H9 (cell line): ENCODE results near the gene TMEM132D. TPM values are rescaled to one million over a fixed set of nuclear protein-coding genes. Genes with fewer than 3 reads are reported as not detected.

Experiments used
- DNase-seq: peaks from one replicate; pipeline ENCODE4 v3.0.0-alpha.2; 2017
- H2AFZ ChIP-seq: one replicate; pipeline ENCODE4 v1.6.1; 2013; ENCODE audit warnings: mild to moderate bottlenecking, low read length, control low read depth, moderate library complexity
- H2AK5ac ChIP-seq: 2 replicates; pipeline ENCODE4 v1.6.1; 2013; ENCODE audit warnings: low read length, control low read depth, mixed read lengths; ENCODE audit not compliant: insufficient read length
- H2BK120ac ChIP-seq: one replicate; pipeline ENCODE4 v1.6.1; 2013; ENCODE audit warnings: low read depth, mild to moderate bottlenecking, low read length, control low read depth, inconsistent platforms; ENCODE audit not compliant: poor library complexity, severe bottlenecking
- H2BK12ac ChIP-seq: 2 replicates; pipeline ENCODE4 v1.6.1; 2013; ENCODE audit warnings: low read length, control low read depth, mixed read lengths, low read depth; ENCODE audit not compliant: insufficient read length
- H2BK15ac ChIP-seq: 2 replicates; pipeline ENCODE4 v1.6.1; 2013; ENCODE audit warnings: low read depth, low read length, control low read depth
- H2BK20ac ChIP-seq: one replicate; pipeline ENCODE4 v1.6.1; 2013; ENCODE audit warnings: low read depth, mild to moderate bottlenecking, low read length, control low read depth, inconsistent platforms; ENCODE audit not compliant: poor library complexity, severe bottlenecking
- H2BK5ac ChIP-seq: 2 replicates; pipeline ENCODE4 v1.6.1; 2013; ENCODE audit warnings: low read length, control low read depth, mixed read lengths; ENCODE audit not compliant: insufficient read length
- H3K14ac ChIP-seq: 2 replicates; pipeline ENCODE4 v1.6.1; 2013; ENCODE audit warnings: low read length, control low read depth; ENCODE audit not compliant: insufficient read depth
- H3K18ac ChIP-seq: 2 replicates; pipeline ENCODE4 v1.6.1; 2013; ENCODE audit warnings: low read depth, mild to moderate bottlenecking, mixed read lengths, low read length, control low read depth; ENCODE audit not compliant: insufficient read length
- H3K23ac ChIP-seq: 2 replicates; pipeline ENCODE4 v1.6.1; 2013; ENCODE audit warnings: low read length, control low read depth, mixed read lengths, low read depth; ENCODE audit not compliant: insufficient read length
- H3K23me2 ChIP-seq: 2 replicates; pipeline ENCODE4 v1.6.1; 2013; ENCODE audit warnings: low read depth, mild to moderate bottlenecking, mixed read lengths, low read length, control low read depth; ENCODE audit not compliant: insufficient read length, poor library complexity, severe bottlenecking
- H3K27ac ChIP-seq: 2 replicates; pipeline ENCODE4 v1.5.1; 2013; ENCODE audit warnings: low read length, control low read depth, mixed read lengths, low read depth; ENCODE audit not compliant: insufficient read length
- H3K27me3 ChIP-seq: 2 replicates; pipeline ENCODE4 v1.6.1; 2013; ENCODE audit warnings: low read length, control low read depth, inconsistent platforms; ENCODE audit not compliant: insufficient read depth
- H3K4ac ChIP-seq: 2 replicates; pipeline ENCODE4 v1.6.1; 2013; ENCODE audit warnings: low read depth, mild to moderate bottlenecking, control low read depth, inconsistent platforms, low read length, moderate library complexity
- H3K4me1 ChIP-seq: 2 replicates; pipeline ENCODE4 v1.6.1; 2013; ENCODE audit warnings: low read length, control low read depth, inconsistent platforms; ENCODE audit not compliant: insufficient read depth
- H3K4me2 ChIP-seq: 2 replicates; pipeline ENCODE4 v1.6.1; 2013; ENCODE audit warnings: low read length, control low read depth, mixed read lengths; ENCODE audit not compliant: insufficient read length, insufficient read depth
- H3K56ac ChIP-seq: 2 replicates; pipeline ENCODE4 v1.6.1; 2013; ENCODE audit warnings: low read depth, mild to moderate bottlenecking, mixed read lengths, low read length, control low read depth; ENCODE audit not compliant: insufficient read length
- H3K79me1 ChIP-seq: 2 replicates; pipeline ENCODE4 v1.6.1; 2013; ENCODE audit warnings: low read depth, mild to moderate bottlenecking, moderate library complexity, low read length, control low read depth, inconsistent platforms; ENCODE audit not compliant: insufficient read depth, poor library complexity, severe bottlenecking
- H3K79me2 ChIP-seq: 2 replicates; pipeline ENCODE4 v1.6.1; 2013; ENCODE audit warnings: low read length, control low read depth, inconsistent platforms; ENCODE audit not compliant: insufficient read depth
- H3K9ac ChIP-seq: 2 replicates; pipeline ENCODE4 v1.6.1; 2013; ENCODE audit warnings: low read length, control low read depth, mixed read lengths; ENCODE audit not compliant: insufficient read length; ENCODE audit errors: extremely low read depth
- H3K9me3 ChIP-seq: one replicate; pipeline ENCODE4 v1.6.1; 2013; ENCODE audit warnings: low read depth, low read length, inconsistent platforms; ENCODE audit not compliant: control insufficient read depth
- H3T11ph ChIP-seq: one replicate; pipeline ENCODE4 v1.6.1; 2013; ENCODE audit warnings: mild to moderate bottlenecking, low read length, control low read depth, inconsistent platforms
- H4K20me1 ChIP-seq: one replicate; pipeline ENCODE4 v1.6.1; 2013; ENCODE audit not compliant: control insufficient read depth, insufficient read length, insufficient read depth
- H4K5ac ChIP-seq: 2 replicates; pipeline ENCODE4 v1.6.1; 2013; ENCODE audit warnings: low read depth, mild to moderate bottlenecking, mixed read lengths, low read length, control low read depth; ENCODE audit not compliant: insufficient read length
- H4K8ac ChIP-seq: replicated peaks from 2 replicates; pipeline ENCODE4 v1.6.1; 2013; ENCODE audit warnings: low read length, control low read depth, mixed read lengths, low read depth; ENCODE audit not compliant: insufficient read length
- H4K91ac ChIP-seq: 2 replicates; pipeline ENCODE4 v1.6.1; 2013; ENCODE audit warnings: low read depth, mild to moderate bottlenecking, moderate library complexity, mixed read lengths, low read length, control low read depth; ENCODE audit not compliant: insufficient read length
- H3K27ac Mint-ChIP-seq, 3 experiments: 2 replicates in 2 of 3; 3 replicates in 1 of 3; pipeline ENCODE4 v1.8.0; 2020 to 2021; ENCODE audit warnings: mixed read lengths in 3 of 3, mild to moderate bottlenecking in 1 of 3, moderate library complexity in 1 of 3
- H3K27me3 Mint-ChIP-seq: 2 replicates; pipeline ENCODE4 v1.8.0; 2021; ENCODE audit warnings: low read depth, mild to moderate bottlenecking, moderate library complexity, mixed read lengths
- H3K36me3 Mint-ChIP-seq, 3 experiments: 2 replicates in 2 of 3; 3 replicates in 1 of 3; pipeline ENCODE4 v1.8.0; 2020 to 2021; ENCODE audit warnings: low read depth in 3 of 3, mixed read lengths in 3 of 3; ENCODE audit not compliant: insufficient read depth in 1 of 3
- H3K4me1 Mint-ChIP-seq, 2 experiments: 2 replicates each; pipeline ENCODE4 v1.8.0; 2020; ENCODE audit warnings: mixed read lengths in 2 of 2
- H3K4me3 Mint-ChIP-seq, 2 experiments: 2 replicates in 1 of 2; 3 replicates in 1 of 2; pipeline ENCODE4 v1.8.0; 2020 to 2021; ENCODE audit warnings: mild to moderate bottlenecking in 2 of 2, mixed read lengths in 2 of 2, moderate library complexity in 1 of 2
- H3K9me3 Mint-ChIP-seq, 2 experiments: 2 replicates in 1 of 2; 3 replicates in 1 of 2; pipeline ENCODE4 v1.8.0; 2020; ENCODE audit warnings: mild to moderate bottlenecking in 2 of 2, mixed read lengths in 2 of 2, moderate library complexity in 1 of 2
- CTCF ChIP-seq: fragments of 200-600 bp; sonication (generic); conservative IDR thresholded peaks from 3 replicates; pipeline ENCODE4 v1.8.0; 2021; ENCODE audit warnings: antibody characterized with exemption, mild to moderate bottlenecking
- WGBS: extraction: QIAGEN DNeasy Blood & Tissue Kit; methylation state at CpG from one replicate; pipeline ENCODE4 v1.1.7; 2013; ENCODE audit warnings: missing lambda C conversion rate, low lambda C conversion rate, mixed read lengths; ENCODE audit not compliant: insufficient read length; ENCODE audit errors: extremely low coverage; 5-methylcytosine and 5-hydroxymethylcytosine counted together
- total RNA-seq: library from RNA; stranded (reverse); gene quantifications from 2 replicates; pipeline ENCODE4 v1.2.1, GENCODE V29; 2021

TMEM132D gene
- total RNA-seq, 1 experiment from 2014 or later, result 6.1 TPM

GRCh38 chr12:129561304-129561703 is 342.5 kb downstream of the TMEM132D start:
- H3K79me2 ChIP-seq, result no peaks in the 10 kb centered on the region
- no peak overlapping the region for H3K14ac ChIP-seq
- no peak overlapping the region for H3K27ac ChIP-seq
- H2BK20ac ChIP-seq, result no peak overlapping the region
- no peak overlapping the region for H2BK5ac ChIP-seq
- H2BK120ac ChIP-seq, result no peak overlapping the region
- no peak overlapping the region for H4K91ac ChIP-seq
- H3K4me1 Mint-ChIP-seq, result no peaks in the 10 kb centered on the region
- H2AK5ac ChIP-seq, result no peak overlapping the region
- H3K4me3 Mint-ChIP-seq, result no peak overlapping the region
- H4K5ac ChIP-seq, result no peak overlapping the region
- H4K8ac ChIP-seq, result no peak overlapping the region
- H3K4me1 ChIP-seq, result no peaks in the 10 kb centered on the region
- no peak overlapping the region for H2AFZ ChIP-seq
- H3K9me3 Mint-ChIP-seq, result peaks cover 0 to 2% of the 10 kb centered on the region in 2 experiments; a peak in 2 of 5 replicates
- no peak overlapping the region for H3K23ac ChIP-seq
- H3K56ac ChIP-seq, result no peak overlapping the region
- H3K27ac Mint-ChIP-seq, result no peak overlapping the region
- H3K27me3 Mint-ChIP-seq, result no peaks in the 10 kb centered on the region
- no peak overlapping the region for H3K4me2 ChIP-seq
- H3K27me3 ChIP-seq, result no peaks in the 10 kb centered on the region
- H2BK12ac ChIP-seq, result no peak overlapping the region
- H3K9me3 ChIP-seq, result peaks cover 6% of the 10 kb centered on the region
- no peaks in the 10 kb centered on the region for H3K79me1 ChIP-seq
- H3K36me3 Mint-ChIP-seq, result peaks cover 0 to 5% (median 0%) of the 10 kb centered on the region in 3 experiments; a peak in 2 of 7 replicates
- no peaks in the 10 kb centered on the region for H4K20me1 ChIP-seq
- H3K9ac ChIP-seq, result no peak overlapping the region
- H3K18ac ChIP-seq, result no peak overlapping the region
- no peak for DNase-seq
- TF ChIP-seq CTCF, result no peak
- no peak overlapping the region for H2BK15ac ChIP-seq
- WGBS, result no CpG with 5 or more reads among the region's 2 CpGs
- H3T11ph ChIP-seq, result no peak overlapping the region
- no peaks in the 10 kb centered on the region for H3K23me2 ChIP-seq
- H3K4ac ChIP-seq, result no peak overlapping the region
